Activated CD8-positive, alpha-beta T cell treated with anti-CD3 and anti-CD28 coated beads for 36 hours (primary cell): ENCODE results near the gene NFKBIA. TPM values are rescaled to one million over a fixed set of nuclear protein-coding genes. Genes with fewer than 3 reads are reported as not detected.

ENCODE experiments used
- ATAC-seq: fragments of 200-7000 bp; cut with Tn5 transposase; one replicate; pipeline ENCODE4 v1.10.0; 2021; ENCODE audit warnings: mild to moderate bottlenecking, moderate library complexity
- CTCF ChIA-PET: fragments of 350-600 bp; sonication (Branson Sonifier 250); formaldehyde crosslinking; loops from one replicate; lab custom pipeline; 2021; ENCODE audit warnings: antibody characterized with exemption; lab: Charles Lee
- POLR2A ChIA-PET: fragments of 350-600 bp; sonication (Branson Sonifier 250); formaldehyde crosslinking; loops from one replicate; lab custom pipeline; 2021; ENCODE audit warnings: antibody characterized with exemption; lab: Charles Lee
- DNase-seq: peaks from one replicate; pipeline ENCODE4 v3.0.0-alpha.2; 2020
- H3K27ac Mint-ChIP-seq: one replicate; pipeline ENCODE4 v1.8.0; 2021; ENCODE audit warnings: mild to moderate bottlenecking, mixed read lengths
- H3K27me3 Mint-ChIP-seq: one replicate; pipeline ENCODE4 v1.8.0; 2021; ENCODE audit warnings: mixed read lengths
- H3K36me3 Mint-ChIP-seq: one replicate; pipeline ENCODE4 v1.8.0; 2021; ENCODE audit warnings: low read depth, mixed read lengths
- H3K4me1 Mint-ChIP-seq: one replicate; pipeline ENCODE4 v1.8.0; 2021; ENCODE audit warnings: low read depth, mixed read lengths
- H3K4me3 Mint-ChIP-seq: one replicate; pipeline ENCODE4 v1.8.0; 2021; ENCODE audit warnings: mild to moderate bottlenecking, moderate library complexity, mixed read lengths
- H3K9me3 Mint-ChIP-seq: one replicate; pipeline ENCODE4 v1.8.0; 2021; ENCODE audit warnings: mixed read lengths
- intact Hi-C: fragments of 100-400 bp; cut with micrococcal nuclease; formaldehyde crosslinking; loops from one replicate; pipeline ENCODE4 v1.10.0; 2022
- total RNA-seq, 2 experiments: library from RNA; stranded (reverse); gene quantifications; one replicate each; pipeline ENCODE4 v1.2.3, GENCODE V29; 2021
- TF ChIP-seq, protein P1 (sequence below): fragments of 200-600 bp; IDR thresholded peaks from one replicate; pipeline ENCODE4 v1.8.0; 2022; ENCODE audit warnings: antibody characterized with exemption, mild to moderate bottlenecking

The NFKBIA gene, protein sequence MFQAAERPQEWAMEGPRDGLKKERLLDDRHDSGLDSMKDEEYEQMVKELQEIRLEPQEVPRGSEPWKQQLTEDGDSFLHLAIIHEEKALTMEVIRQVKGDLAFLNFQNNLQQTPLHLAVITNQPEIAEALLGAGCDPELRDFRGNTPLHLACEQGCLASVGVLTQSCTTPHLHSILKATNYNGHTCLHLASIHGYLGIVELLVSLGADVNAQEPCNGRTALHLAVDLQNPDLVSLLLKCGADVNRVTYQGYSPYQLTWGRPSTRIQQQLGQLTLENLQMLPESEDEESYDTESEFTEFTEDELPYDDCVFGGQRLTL
- total RNA-seq, result 100 to 1,000 TPM; 218 to 227 TPM

GRCh38 chr14:35404449-35405303, at the start of gene NFKBIA:
NFKBIA (minus strand) TSS chr14:35404749; CDS start chr14:35404644, 105 bp downstream.
- peaks cover 42% of the 10 kb centered on the region for H3K36me3 Mint-ChIP-seq
- CTCF ChIA-PET, result interaction anchor here (0.7 to 7.1 kb wide), 31 partner anchors 10 to 278 kb away, joined by 3 to 88 read pairs (median 5); partner anchors contain the start of gene PSMA6
- H3K4me3 Mint-ChIP-seq, result peak within 1 kb of the TSS; percentile 94
- H3K9me3 Mint-ChIP-seq, result no peaks in the 10 kb centered on the region
- ATAC-seq (peak; percentile 69), DNase-seq (peak; percentile 95)
- POLR2A ChIA-PET, result interaction anchor here (0.6 to 8.4 kb wide), 41 partner anchors 12 to 530 kb away, joined by 3 to 222 read pairs (median 5); partner anchors contain the start of genes BAZ1A, FAM177A1, PPP2R3C and PRORP
- H3K27me3 Mint-ChIP-seq, result no peaks in the 10 kb centered on the region
- intact Hi-C loops, result loop anchor here (2.0 to 5.0 kb wide), 3 partner anchors 37 to 112 kb away; partner anchors contain the start of gene PSMA6
- TF ChIP-seq, protein P1, sequence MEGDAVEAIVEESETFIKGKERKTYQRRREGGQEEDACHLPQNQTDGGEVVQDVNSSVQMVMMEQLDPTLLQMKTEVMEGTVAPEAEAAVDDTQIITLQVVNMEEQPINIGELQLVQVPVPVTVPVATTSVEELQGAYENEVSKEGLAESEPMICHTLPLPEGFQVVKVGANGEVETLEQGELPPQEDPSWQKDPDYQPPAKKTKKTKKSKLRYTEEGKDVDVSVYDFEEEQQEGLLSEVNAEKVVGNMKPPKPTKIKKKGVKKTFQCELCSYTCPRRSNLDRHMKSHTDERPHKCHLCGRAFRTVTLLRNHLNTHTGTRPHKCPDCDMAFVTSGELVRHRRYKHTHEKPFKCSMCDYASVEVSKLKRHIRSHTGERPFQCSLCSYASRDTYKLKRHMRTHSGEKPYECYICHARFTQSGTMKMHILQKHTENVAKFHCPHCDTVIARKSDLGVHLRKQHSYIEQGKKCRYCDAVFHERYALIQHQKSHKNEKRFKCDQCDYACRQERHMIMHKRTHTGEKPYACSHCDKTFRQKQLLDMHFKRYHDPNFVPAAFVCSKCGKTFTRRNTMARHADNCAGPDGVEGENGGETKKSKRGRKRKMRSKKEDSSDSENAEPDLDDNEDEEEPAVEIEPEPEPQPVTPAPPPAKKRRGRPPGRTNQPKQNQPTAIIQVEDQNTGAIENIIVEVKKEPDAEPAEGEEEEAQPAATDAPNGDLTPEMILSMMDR, result no peak
- peaks cover 30% of the 10 kb centered on the region for H3K4me1 Mint-ChIP-seq
- H3K27ac Mint-ChIP-seq, result peak within 1 kb of the TSS; percentile 97

GRCh38 chr14:35446450-35446849, 41.9 kb upstream of the NFKBIA start:
- POLR2A ChIA-PET, result no interaction called here
- intact Hi-C loops, result no loop called here
- DNase-seq, result no peak
- Mint-ChIP-seq H3K27me3 (no peaks in the 10 kb centered on the region), H3K9me3 (no peaks in the 10 kb centered on the region), H3K4me1 (no peaks in the 10 kb centered on the region), H3K4me3 (no peak overlapping the region), H3K27ac (no peak overlapping the region), H3K36me3 (no peaks in the 10 kb centered on the region)
- CTCF ChIA-PET, result no interaction called here
- TF ChIP-seq, protein P1, result no peak
- ATAC-seq, result no peak

DNA sequence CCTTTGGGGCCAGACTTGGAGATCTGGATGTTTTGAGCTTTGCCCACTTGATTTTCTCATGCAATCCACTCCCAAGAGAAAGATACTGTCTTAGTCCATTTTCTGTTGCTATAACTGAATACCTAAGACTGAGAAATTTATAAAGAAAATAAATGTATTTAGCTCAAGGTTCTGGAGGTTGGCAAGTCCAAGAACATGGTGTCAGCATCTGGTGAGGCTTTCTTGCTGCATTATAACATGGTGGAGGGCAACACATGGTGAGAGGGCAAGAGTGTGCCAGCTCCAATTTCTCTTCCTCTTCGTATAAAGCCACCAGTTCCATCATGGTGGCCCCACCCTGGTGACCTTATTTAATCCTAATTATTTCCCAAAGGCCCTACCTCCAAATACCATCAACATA, 39.6 kb upstream of the NFKBIA start:
- TF ChIP-seq, protein P1, result no peak
- H3K4me3 Mint-ChIP-seq, result no peak overlapping the region
- H3K27me3 Mint-ChIP-seq, result no peaks in the 10 kb centered on the region
- no peaks in the 10 kb centered on the region for H3K4me1 Mint-ChIP-seq
- no peak for ATAC-seq
- POLR2A ChIA-PET, result no interaction called here
- DNase-seq, result no peak
- no peaks in the 10 kb centered on the region for H3K36me3 Mint-ChIP-seq
- intact Hi-C loops, result no loop called here
- no peak overlapping the region for H3K27ac Mint-ChIP-seq
- H3K9me3 Mint-ChIP-seq, result no peaks in the 10 kb centered on the region
- CTCF ChIA-PET, result interaction anchor here (1.2 to 1.6 kb wide), 2 partner anchors 13 to 243 kb away, joined by 3 read pairs; no protein-coding TSS in a partner anchor

DNA sequence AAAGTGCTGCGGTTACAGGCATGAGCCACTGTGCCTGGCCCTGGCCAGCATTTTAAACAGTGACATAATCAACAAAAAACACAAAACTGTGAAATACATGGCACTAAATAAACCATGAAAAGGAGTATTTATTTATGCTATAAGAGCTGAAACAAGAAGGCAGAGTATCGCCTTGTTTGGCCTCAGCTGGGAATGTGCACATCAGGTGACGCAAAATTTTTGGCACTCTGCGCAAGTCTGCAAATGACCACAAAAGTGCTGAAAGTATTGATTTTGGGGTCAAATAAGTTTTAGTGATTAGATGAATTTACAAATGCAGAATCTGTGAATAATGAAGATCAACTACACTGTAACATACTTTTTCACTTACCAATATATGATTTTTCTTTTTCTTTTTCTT, 36.6 kb upstream of the NFKBIA start:
- TF ChIP-seq, protein P1, result no peak
- Mint-ChIP-seq H3K9me3 (no peaks in the 10 kb centered on the region), H3K4me3 (no peak overlapping the region), H3K4me1 (no peaks in the 10 kb centered on the region), H3K27me3 (no peaks in the 10 kb centered on the region), H3K27ac (no peak overlapping the region), H3K36me3 (no peaks in the 10 kb centered on the region)
- DNase-seq (no peak), ATAC-seq (no peak)
- POLR2A ChIA-PET, result interaction anchor here (0.6 kb wide), 1 partner anchor 274 kb away, joined by 3 read pairs; no protein-coding TSS in a partner anchor
- intact Hi-C loops, result no loop called here
- CTCF ChIA-PET, result interaction anchor here (1.7 kb wide), 1 partner anchor 301 kb away, joined by 4 read pairs; no protein-coding TSS in a partner anchor
